Activated naive CD4-positive, alpha-beta T cell treated with anti-CD3 and anti-CD28 coated beads for 36 hours (primary cell): ENCODE measurements around the gene RPE65. TPM values are rescaled to one million over a fixed set of nuclear protein-coding genes. Genes with fewer than 3 reads are reported as not detected.
"Not testable (repeated sequence)": the region's sequence is repeated elsewhere in the genome, so short reads cannot be mapped to it uniquely, and the experiment has no call there.

Experiments
- CTCF ChIA-PET: fragments of 350-600 bp; sonication (Branson Sonifier 250); formaldehyde crosslinking; loops from one replicate; lab custom pipeline; 2021; ENCODE audit warnings: antibody characterized with exemption; lab: Charles Lee
- DNase-seq: peaks from one replicate; pipeline ENCODE4 v3.0.0-alpha.2; 2020
- H3K27ac Mint-ChIP-seq: one replicate; pipeline ENCODE4 v1.8.0; 2021; ENCODE audit warnings: mild to moderate bottlenecking, mixed read lengths
- H3K27me3 Mint-ChIP-seq: one replicate; pipeline ENCODE4 v1.8.0; 2021; ENCODE audit warnings: low read depth, mixed read lengths
- H3K36me3 Mint-ChIP-seq: one replicate; pipeline ENCODE4 v1.8.0; 2021; ENCODE audit warnings: low read depth, mixed read lengths
- H3K4me1 Mint-ChIP-seq: one replicate; pipeline ENCODE4 v1.8.0; 2021; ENCODE audit warnings: low read depth, mixed read lengths
- H3K4me3 Mint-ChIP-seq: one replicate; pipeline ENCODE4 v1.8.0; 2021; ENCODE audit warnings: mild to moderate bottlenecking, moderate library complexity, mixed read lengths
- H3K9me3 Mint-ChIP-seq: one replicate; pipeline ENCODE4 v1.8.0; 2021; ENCODE audit warnings: mixed read lengths
- intact Hi-C: fragments of 100-400 bp; cut with micrococcal nuclease; formaldehyde crosslinking; loops from one replicate; pipeline ENCODE4 v1.15.1; 2023
- total RNA-seq, 2 experiments: library from RNA; stranded (reverse); gene quantifications; one replicate each; pipeline ENCODE4 v1.2.3, GENCODE V29; 2021

RPE65 gene
- total RNA-seq = not detected

DNA sequence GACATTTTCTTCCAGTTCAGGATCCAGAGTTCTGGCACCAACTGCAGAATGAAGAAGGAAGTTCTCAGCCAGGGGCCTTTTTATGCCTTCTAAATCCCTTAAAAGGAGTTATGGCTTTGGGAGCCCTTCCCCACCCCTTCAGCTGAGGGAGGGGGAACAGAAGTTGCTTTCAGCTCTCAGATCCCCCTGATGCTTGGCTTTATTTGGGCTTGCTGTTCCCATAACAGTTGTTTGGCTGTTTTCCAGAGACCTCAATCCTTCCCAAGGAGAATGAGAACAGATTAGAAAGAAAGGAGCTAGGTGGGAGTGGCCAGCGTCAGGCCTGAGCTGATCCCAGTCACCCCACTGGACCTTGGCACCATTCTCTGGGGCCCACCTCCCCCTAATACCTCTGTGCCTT lies at the start of gene RPE65:
TSS of gene RPE65 (minus strand) at position 54 of the 400 bp plus-strand sequence. CDS start at position 5, 49 bp downstream.
- no peak within 1 kb of the TSS for H3K4me3 Mint-ChIP-seq
- no peaks in the 10 kb centered on the region for H3K9me3 Mint-ChIP-seq
- intact Hi-C loops = no loop called here
- H3K27ac Mint-ChIP-seq = no peak within 1 kb of the TSS
- CTCF ChIA-PET = no interaction called here
- no peaks in the 10 kb centered on the region for H3K36me3 Mint-ChIP-seq
- H3K27me3 Mint-ChIP-seq = peaks cover 2% of the 10 kb centered on the region
- H3K4me1 Mint-ChIP-seq = no peaks in the 10 kb centered on the region
- no peak for DNase-seq

DNA sequence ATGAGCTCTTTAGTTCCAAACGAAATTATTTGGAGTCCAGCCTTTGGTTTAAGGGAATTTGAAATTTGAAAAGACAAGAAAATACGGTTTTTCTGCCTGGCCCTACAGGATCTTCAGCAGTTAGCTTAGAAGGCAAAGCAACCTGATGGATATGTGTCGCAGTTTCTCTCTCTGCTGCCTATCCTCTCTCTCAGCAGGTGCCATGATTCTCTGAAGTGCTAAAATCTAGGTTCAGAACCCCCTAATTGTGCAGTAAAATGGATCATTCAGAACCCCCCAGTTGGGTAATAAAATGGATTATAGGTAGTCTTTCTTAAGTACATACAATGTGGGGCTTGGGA lies 47.6 kb upstream of the RPE65 start:
- CTCF ChIA-PET = no interaction called here
- H3K27me3 Mint-ChIP-seq = peaks cover 30% of the 10 kb centered on the region
- intact Hi-C loops = no loop called here
- no peak for DNase-seq
- peaks cover 2% of the 10 kb centered on the region for H3K36me3 Mint-ChIP-seq
- H3K4me3 Mint-ChIP-seq = peak overlapping the region; percentile 78
- peaks cover 4% of the 10 kb centered on the region for H3K9me3 Mint-ChIP-seq
- peak overlapping the region; percentile 50 for H3K27ac Mint-ChIP-seq
- H3K4me1 Mint-ChIP-seq = peaks cover 12% of the 10 kb centered on the region

DNA sequence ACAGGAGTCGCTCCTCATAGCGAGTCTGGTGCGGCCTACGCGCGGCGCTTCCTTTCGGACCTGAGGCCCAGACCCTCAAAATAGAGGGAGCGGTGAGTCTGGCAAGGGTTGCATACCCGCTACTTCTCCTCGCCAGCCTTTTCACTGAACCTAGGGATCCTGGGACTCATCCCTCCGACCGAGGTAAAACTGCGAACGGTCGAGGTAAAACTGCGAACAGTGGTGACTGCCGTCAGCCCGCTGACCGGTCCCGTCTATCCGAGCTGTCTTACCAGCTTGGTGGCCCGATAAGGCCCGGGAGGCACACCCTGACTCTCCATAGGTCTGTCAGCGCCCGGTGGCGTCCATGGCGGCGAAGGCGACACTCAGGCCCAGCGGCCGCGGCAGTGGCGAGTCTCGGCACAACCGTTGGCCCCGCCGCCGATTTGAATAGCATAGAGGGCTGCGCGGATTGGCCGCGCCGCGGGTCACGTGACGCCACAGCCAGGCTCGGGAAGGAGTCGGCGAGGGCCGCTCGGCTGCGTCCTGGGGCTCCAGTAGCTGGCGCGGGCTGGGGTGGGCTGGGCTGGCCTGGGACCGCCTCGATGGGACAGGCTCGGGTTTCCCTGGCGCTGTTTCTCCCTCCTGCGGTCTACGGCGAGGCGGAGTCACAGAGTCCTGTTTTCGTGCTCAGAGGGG lies 47.1 kb upstream of the RPE65 start, which contains the start of gene DEPDC1:
TSS of gene DEPDC1 (minus strand) at position 403 of the 678 bp plus-strand sequence. CDS start at position 320, 83 bp downstream.
- Mint-ChIP-seq H3K27me3 (peaks cover 30% of the 10 kb centered on the region), H3K4me3 (peak within 1 kb of the TSS; percentile 78), H3K36me3 (peaks cover 2% of the 10 kb centered on the region), H3K27ac (peak within 1 kb of the TSS; percentile 50), H3K9me3 (peaks cover 2% of the 10 kb centered on the region), H3K4me1 (peaks cover 12% of the 10 kb centered on the region)
- peak; percentile 75 for DNase-seq
- CTCF ChIA-PET = no interaction called here
- intact Hi-C loops = no loop called here

DNA sequence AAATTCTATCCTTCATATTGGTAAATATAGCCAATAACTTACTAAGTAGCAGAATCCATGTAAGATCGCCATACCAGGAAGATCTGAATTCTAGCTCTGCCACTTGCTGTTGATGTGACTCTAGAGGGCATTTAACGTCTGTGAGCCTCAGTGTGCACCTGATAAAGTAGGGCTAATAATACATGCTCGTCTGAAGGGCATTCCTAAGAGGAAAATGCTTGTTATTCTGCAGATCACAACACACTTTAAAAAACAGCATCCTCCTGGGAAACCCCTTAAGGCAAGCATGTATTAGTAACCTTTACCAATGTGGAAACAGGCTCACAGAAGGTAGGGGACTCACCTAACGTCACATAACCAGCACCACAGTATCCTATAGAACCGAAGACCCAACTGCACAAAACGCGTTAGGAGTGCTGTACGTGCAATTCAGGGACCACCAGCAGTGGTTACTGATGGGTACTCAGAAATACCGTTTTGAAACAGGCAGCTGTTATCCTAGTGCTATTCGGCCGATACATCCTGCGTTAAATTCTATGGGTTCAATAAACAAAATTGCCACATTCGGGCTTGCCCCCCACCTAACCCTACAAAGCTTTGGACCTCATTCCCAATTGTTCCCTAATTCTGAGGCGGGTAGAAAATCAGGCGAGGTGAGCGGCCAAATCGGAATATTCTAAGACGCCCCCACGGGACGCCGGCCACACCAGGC lies 46.4 kb upstream of the RPE65 start:
- peaks cover 2% of the 10 kb centered on the region for H3K36me3 Mint-ChIP-seq
- H3K9me3 Mint-ChIP-seq = no peaks in the 10 kb centered on the region
- CTCF ChIA-PET = no interaction called here
- H3K27ac Mint-ChIP-seq = no peak overlapping the region
- no peak for DNase-seq
- H3K4me3 Mint-ChIP-seq = peak overlapping the region; percentile 78
- intact Hi-C loops = no loop called here
- H3K4me1 Mint-ChIP-seq = peaks cover 12% of the 10 kb centered on the region
- peaks cover 30% of the 10 kb centered on the region for H3K27me3 Mint-ChIP-seq

DNA sequence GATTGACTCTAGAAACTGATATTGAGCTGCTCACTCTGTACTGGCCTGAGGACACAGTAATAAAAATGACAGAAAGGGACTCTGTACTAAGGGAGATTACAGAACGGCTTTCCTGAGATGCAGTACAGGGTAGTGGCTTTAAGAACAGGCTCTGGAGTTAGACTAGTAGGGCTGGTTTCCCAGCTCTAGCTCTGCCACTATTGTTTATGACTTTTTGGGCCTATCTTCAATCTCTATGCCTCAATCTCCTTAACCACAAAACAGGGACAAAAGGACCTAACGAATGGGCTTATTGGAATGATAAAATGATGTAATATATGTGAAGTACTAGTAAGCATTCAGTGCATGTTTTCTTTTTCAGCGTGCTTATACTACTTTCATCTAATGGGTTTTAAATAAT lies 45.8 kb upstream of the RPE65 start:
- CTCF ChIA-PET = interaction anchor here (0.6 kb wide), 1 partner anchor 1156 kb away, joined by 3 read pairs; no protein-coding TSS in a partner anchor
- H3K27me3 Mint-ChIP-seq = peaks cover 30% of the 10 kb centered on the region
- peak overlapping the region; percentile 78 for H3K4me3 Mint-ChIP-seq
- DNase-seq = no peak
- no peaks in the 10 kb centered on the region for H3K9me3 Mint-ChIP-seq
- H3K36me3 Mint-ChIP-seq = peaks cover 2% of the 10 kb centered on the region
- no peak overlapping the region for H3K27ac Mint-ChIP-seq
- H3K4me1 Mint-ChIP-seq = peaks cover 12% of the 10 kb centered on the region
- intact Hi-C loops = no loop called here

DNA sequence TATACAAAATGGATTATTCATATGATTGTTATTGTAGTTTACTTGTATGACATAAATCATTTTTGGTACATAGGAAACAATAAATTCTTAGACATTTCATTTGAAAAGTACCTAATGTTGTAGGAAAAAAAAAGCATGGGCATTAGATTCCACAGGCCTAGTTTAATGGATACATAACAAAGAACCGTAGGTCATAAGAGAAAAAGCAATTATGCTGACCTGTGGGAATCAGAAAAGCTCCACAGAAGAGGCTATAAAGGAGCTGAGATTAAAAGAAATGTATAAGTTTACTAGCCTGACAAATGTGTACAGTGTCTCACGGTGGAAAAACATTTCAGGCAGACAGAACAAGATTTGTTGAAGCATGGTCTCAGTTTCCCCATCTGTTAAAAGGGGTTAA lies 43.4 kb upstream of the RPE65 start:
- CTCF ChIA-PET = no interaction called here
- H3K4me3 Mint-ChIP-seq = no peak overlapping the region
- peaks cover 2% of the 10 kb centered on the region for H3K36me3 Mint-ChIP-seq
- peaks cover 12% of the 10 kb centered on the region for H3K4me1 Mint-ChIP-seq
- peaks cover 24% of the 10 kb centered on the region for H3K27me3 Mint-ChIP-seq
- DNase-seq = no peak
- H3K27ac Mint-ChIP-seq = no peak overlapping the region
- intact Hi-C loops = no loop called here
- no peaks in the 10 kb centered on the region for H3K9me3 Mint-ChIP-seq

DNA sequence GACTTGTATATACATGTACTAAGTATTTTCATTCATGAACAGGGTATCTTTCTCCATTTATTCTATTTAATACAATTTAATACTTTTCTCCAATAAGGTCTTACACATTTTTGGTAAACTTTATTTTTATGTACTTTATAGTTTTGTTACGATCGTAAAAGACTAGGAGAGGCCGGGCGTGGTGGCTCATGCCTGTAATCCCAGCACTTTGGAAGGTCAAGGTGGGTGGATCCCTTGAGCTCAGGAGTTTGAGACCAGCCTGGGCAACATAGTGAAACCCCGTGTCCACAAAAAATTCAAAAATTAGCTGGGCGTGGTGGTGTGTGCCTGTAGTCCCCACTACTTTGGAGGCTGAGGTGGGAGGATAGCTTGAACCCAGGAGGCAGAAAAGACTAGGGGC lies 42.5 kb upstream of the RPE65 start:
- H3K4me3 Mint-ChIP-seq, H3K4me1 Mint-ChIP-seq, DNase-seq, H3K27ac Mint-ChIP-seq, H3K9me3 Mint-ChIP-seq, CTCF ChIA-PET, H3K36me3 Mint-ChIP-seq, intact Hi-C loops: not testable (repeated sequence)
- peaks cover 16% of the 10 kb centered on the region for H3K27me3 Mint-ChIP-seq

DNA sequence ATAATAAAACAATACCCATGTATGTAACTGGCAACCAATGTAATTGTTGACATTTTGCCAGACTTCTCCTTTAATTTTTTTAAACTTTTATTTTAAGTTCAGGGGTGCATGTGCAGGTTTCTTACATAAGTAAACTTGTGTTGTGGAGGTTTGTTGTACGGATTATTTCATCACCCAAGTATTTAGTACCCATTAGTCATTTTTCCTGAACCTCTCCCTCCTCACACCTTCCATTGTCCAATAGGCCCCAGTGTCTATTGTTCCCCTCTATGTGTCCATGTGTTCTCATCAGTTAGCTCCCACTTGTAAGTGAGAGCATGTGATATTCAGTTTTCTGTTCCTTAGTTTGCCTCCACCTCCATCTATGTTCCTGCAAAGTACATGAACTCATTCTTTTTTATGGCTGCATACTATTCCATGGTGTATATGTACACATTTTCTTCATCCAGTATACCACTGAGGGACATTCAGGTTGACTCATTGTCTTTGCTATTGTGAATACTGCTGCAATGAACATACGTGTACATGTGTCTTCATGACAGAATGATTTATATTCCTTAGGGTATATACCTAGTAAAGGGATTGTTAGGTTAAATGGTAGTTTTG lies 40.4 kb upstream of the RPE65 start:
- CTCF ChIA-PET = no interaction called here
- Mint-ChIP-seq H3K4me1 (no peaks in the 10 kb centered on the region), H3K27me3 (peaks cover 4% of the 10 kb centered on the region), H3K27ac (no peak overlapping the region), H3K9me3 (no peaks in the 10 kb centered on the region), H3K36me3 (no peaks in the 10 kb centered on the region), H3K4me3 (no peak overlapping the region)
- intact Hi-C loops = no loop called here
- DNase-seq = no peak

DNA sequence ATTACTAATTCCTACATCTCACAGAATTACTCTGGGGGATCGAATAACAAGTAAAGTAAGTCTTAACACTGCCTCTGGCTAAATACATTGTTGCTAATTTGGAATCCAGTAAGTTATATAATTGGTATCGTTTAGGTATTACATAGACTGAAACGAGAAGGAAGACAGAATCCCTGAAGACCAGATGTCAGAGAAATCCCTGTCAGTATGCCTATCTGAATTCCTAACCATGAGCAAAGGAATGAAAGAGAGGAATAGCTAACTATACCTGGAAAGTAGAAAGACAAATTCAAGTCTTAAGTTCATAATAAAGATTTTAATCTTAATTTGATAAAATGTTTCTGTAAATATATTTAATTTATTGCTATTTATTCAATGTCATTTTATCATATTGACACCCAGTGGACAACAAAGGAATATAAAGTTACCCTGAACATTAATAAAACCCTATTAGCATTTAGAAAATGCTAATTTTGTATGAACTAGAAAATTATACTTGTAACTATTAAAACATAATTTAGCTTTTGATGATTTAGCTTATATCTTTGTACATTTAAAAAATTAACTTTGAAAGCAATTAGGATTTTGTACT lies 35.8 kb upstream of the RPE65 start:
- Mint-ChIP-seq H3K4me3 (no peak overlapping the region), H3K4me1 (no peaks in the 10 kb centered on the region), H3K9me3 (no peaks in the 10 kb centered on the region), H3K27ac (no peak overlapping the region), H3K27me3 (no peaks in the 10 kb centered on the region), H3K36me3 (no peaks in the 10 kb centered on the region)
- intact Hi-C loops = no loop called here
- DNase-seq = no peak
- CTCF ChIA-PET = interaction anchor here (1.0 to 1.2 kb wide), 2 partner anchors 368 to 719 kb away, joined by 4 read pairs; no protein-coding TSS in a partner anchor

DNA sequence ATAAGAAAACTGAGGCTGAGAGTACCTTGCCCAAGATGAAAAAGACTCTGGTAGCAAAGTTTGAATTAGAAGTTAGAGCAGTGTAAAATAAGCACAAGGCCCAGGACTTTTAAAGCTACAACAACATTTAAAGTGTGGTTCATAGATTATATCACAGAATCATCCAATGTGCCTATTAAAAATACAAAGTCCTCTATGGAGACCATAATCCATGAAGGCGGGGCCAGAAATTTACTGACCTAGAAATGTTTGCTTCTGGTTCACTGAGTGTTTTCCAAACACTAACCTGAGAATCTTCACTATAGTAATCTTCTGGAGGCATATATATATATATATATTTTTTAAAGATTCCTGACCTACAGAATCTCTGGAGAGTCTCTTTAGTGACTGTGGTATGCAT lies 34.9 kb upstream of the RPE65 start:
- H3K27ac Mint-ChIP-seq = no peak overlapping the region
- no peaks in the 10 kb centered on the region for H3K9me3 Mint-ChIP-seq
- no peak for DNase-seq
- intact Hi-C loops = no loop called here
- no peak overlapping the region for H3K4me3 Mint-ChIP-seq
- CTCF ChIA-PET = interaction anchor here (1.2 kb wide), 1 partner anchor 718 kb away, joined by 4 read pairs; no protein-coding TSS in a partner anchor
- no peaks in the 10 kb centered on the region for H3K4me1 Mint-ChIP-seq
- H3K36me3 Mint-ChIP-seq = no peaks in the 10 kb centered on the region
- H3K27me3 Mint-ChIP-seq = no peaks in the 10 kb centered on the region

DNA sequence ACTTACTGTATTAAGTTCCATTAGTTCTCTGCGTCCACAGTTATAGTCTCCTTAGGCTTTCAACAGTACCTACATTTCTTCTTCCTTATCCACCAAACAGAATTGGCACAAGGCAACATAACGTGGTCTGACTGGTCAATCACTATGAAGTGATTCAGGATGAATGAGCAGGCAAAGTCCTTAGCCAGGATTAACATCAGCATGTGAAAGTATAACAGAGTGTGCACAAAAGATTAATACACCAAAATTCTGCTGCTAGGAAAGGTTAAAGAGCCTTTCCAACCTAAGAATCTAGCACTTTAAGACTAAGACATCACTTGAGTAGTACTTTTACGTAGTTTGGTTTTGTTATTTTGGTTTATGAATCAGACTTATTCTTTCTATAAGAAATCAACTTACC lies 31.3 kb upstream of the RPE65 start:
- Mint-ChIP-seq H3K4me3 (no peak overlapping the region), H3K9me3 (no peaks in the 10 kb centered on the region), H3K27me3 (no peaks in the 10 kb centered on the region), H3K27ac (no peak overlapping the region), H3K36me3 (no peaks in the 10 kb centered on the region), H3K4me1 (no peaks in the 10 kb centered on the region)
- intact Hi-C loops = no loop called here
- no peak for DNase-seq
- CTCF ChIA-PET = no interaction called here

DNA sequence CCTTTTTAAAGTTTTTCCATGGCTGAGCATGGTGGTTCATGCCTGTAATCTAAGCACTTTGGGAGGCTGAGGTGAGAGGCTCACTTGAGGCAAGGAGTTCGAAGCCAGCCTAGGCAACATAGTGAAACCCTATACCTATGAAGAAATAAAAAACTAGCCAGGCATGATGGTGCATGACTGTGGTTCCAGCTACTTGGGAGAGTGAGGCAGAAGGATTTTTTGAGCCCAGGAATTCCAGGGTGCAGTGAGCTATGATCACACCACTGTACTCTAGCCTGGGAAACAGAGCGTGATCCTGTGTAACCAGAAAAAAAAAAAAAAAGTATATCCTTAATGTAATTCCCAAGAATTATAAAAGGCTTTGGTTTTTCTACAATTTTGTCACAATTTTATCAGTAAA lies 29.7 kb upstream of the RPE65 start:
- CTCF ChIA-PET = interaction anchor here (0.7 to 0.8 kb wide), 3 partner anchors 34 to 1625 kb away, joined by 3 read pairs; no protein-coding TSS in a partner anchor
- Mint-ChIP-seq H3K4me1 (no peaks in the 10 kb centered on the region), H3K4me3 (no peak overlapping the region), H3K9me3 (no peaks in the 10 kb centered on the region), H3K27ac (no peak overlapping the region), H3K36me3 (no peaks in the 10 kb centered on the region), H3K27me3 (no peaks in the 10 kb centered on the region)
- DNase-seq = no peak
- intact Hi-C loops = no loop called here
